Mononuclear cell (primary cell): ENCODE results near the gene WNK1. TPM values are rescaled to one million over a fixed set of nuclear protein-coding genes. Genes with fewer than 3 reads are reported as not detected.
"Not testable (repeated sequence)": the region's sequence is repeated elsewhere in the genome, so short reads cannot be mapped to it uniquely, and the experiment has no call there.

Experiments used
- H3K27me3 ChIP-seq: 2 replicates; pipeline ENCODE4 v1.6.0; 2011; ENCODE audit warnings: low read length, control low read depth; ENCODE audit not compliant: insufficient read depth
- H3K4me1 ChIP-seq: 2 replicates; pipeline ENCODE4 v1.5.1; 2011; ENCODE audit warnings: mild to moderate bottlenecking, low read length, control low read depth; ENCODE audit not compliant: insufficient read depth
- H3K4me3 ChIP-seq: 2 replicates; pipeline ENCODE4 v1.5.1; 2011; ENCODE audit warnings: mild to moderate bottlenecking, low read length, moderate library complexity
- H3K9me3 ChIP-seq: 2 replicates; pipeline ENCODE4 v1.5.1; 2011; ENCODE audit warnings: low read depth, mild to moderate bottlenecking, control low read depth, low read length
- total RNA-seq: library from RNA; depleted of rRNA; stranded (reverse); fragments of >200 nt; gene quantifications from one replicate; pipeline ENCODE4 v1.2.3, GENCODE V29; 2012

WNK1 gene
- total RNA-seq, result 94.1 TPM

GRCh38 chr12:751999-752694 lies at the start of gene WNK1:
TSS of gene WNK1 (plus strand) at chr12:752579. CDS start at chr12:753566, 987 bp downstream.
- Histone ChIP-seq H3K4me1 (peaks cover 28% of the 10 kb centered on the region), H3K27me3 (no peaks in the 10 kb centered on the region), H3K4me3 (peak within 1 kb of the TSS; percentile 71), H3K9me3 (no peaks in the 10 kb centered on the region)

- no peaks in the 10 kb centered on the region for H3K27me3 ChIP-seq
- no peaks in the 10 kb centered on the region for H3K9me3 ChIP-seq
- H3K4me1 ChIP-seq, result peaks cover 4% of the 10 kb centered on the region
- no peak overlapping the region for H3K4me3 ChIP-seq
Observed at GRCh38 chr12:704516-705242, 47.7 kb upstream of the WNK1 start.

GRCh38 chr12:708084-708483 lies 44.3 kb upstream of the WNK1 start:
- not testable (repeated sequence) for H3K4me3 ChIP-seq, H3K9me3 ChIP-seq, H3K27me3 ChIP-seq, H3K4me1 ChIP-seq

- H3K27me3 ChIP-seq, result no peaks in the 10 kb centered on the region
- H3K9me3 ChIP-seq, result no peaks in the 10 kb centered on the region
Observed at GRCh38 chr12:709455-710020, 42.8 kb upstream of the WNK1 start.

GRCh38 chr12:712172-712863 lies 40.1 kb upstream of the WNK1 start:
- H3K27me3 ChIP-seq, result no peaks in the 10 kb centered on the region
- H3K4me1 ChIP-seq, result no peaks in the 10 kb centered on the region
- H3K9me3 ChIP-seq, result no peaks in the 10 kb centered on the region
- H3K4me3 ChIP-seq, result no peak overlapping the region

More at GRCh38 chr12:709455-710020, 42.8 kb upstream of the WNK1 start:
- Histone ChIP-seq H3K4me3 (no peak overlapping the region), H3K4me1 (no peaks in the 10 kb centered on the region)

GRCh38 chr12:713281-713875 lies 39.0 kb upstream of the WNK1 start:
- H3K9me3 ChIP-seq, result no peaks in the 10 kb centered on the region
- H3K4me3 ChIP-seq, result no peak overlapping the region
- H3K27me3 ChIP-seq, result no peaks in the 10 kb centered on the region
- H3K4me1 ChIP-seq, result no peaks in the 10 kb centered on the region

GRCh38 chr12:716506-716905 lies 35.9 kb upstream of the WNK1 start:
- Histone ChIP-seq H3K4me3 (no peak overlapping the region), H3K27me3 (no peaks in the 10 kb centered on the region), H3K4me1 (peaks cover 18% of the 10 kb centered on the region), H3K9me3 (no peaks in the 10 kb centered on the region)

GRCh38 chr12:718756-719102 lies 33.6 kb upstream of the WNK1 start:
- Histone ChIP-seq H3K4me3 (no peak overlapping the region), H3K9me3 (no peaks in the 10 kb centered on the region), H3K27me3 (no peaks in the 10 kb centered on the region), H3K4me1 (peaks cover 21% of the 10 kb centered on the region)

GRCh38 chr12:720231-720941 lies 32.0 kb upstream of the WNK1 start:
- Histone ChIP-seq H3K27me3 (no peaks in the 10 kb centered on the region), H3K4me3 (no peak overlapping the region), H3K4me1 (peaks cover 34% of the 10 kb centered on the region), H3K9me3 (no peaks in the 10 kb centered on the region)

- no peak overlapping the region for H3K4me3 ChIP-seq
- peaks cover 39% of the 10 kb centered on the region for H3K4me1 ChIP-seq
Observed at GRCh38 chr12:724194-724855, 28.1 kb upstream of the WNK1 start.

GRCh38 chr12:725076-725475 lies 27.3 kb upstream of the WNK1 start:
- Histone ChIP-seq H3K9me3 (no peaks in the 10 kb centered on the region), H3K4me3 (no peak overlapping the region), H3K4me1 (peaks cover 31% of the 10 kb centered on the region), H3K27me3 (no peaks in the 10 kb centered on the region)

More at GRCh38 chr12:724194-724855, 28.1 kb upstream of the WNK1 start:
- Histone ChIP-seq H3K9me3 (no peaks in the 10 kb centered on the region), H3K27me3 (no peaks in the 10 kb centered on the region)

GRCh38 chr12:726281-727140 lies 25.9 kb upstream of the WNK1 start:
- peaks cover 30% of the 10 kb centered on the region for H3K4me1 ChIP-seq
- no peaks in the 10 kb centered on the region for H3K27me3 ChIP-seq
- no peaks in the 10 kb centered on the region for H3K9me3 ChIP-seq
- H3K4me3 ChIP-seq, result no peak overlapping the region

- H3K9me3 ChIP-seq, result no peaks in the 10 kb centered on the region
- H3K4me3 ChIP-seq, result no peak overlapping the region
- no peaks in the 10 kb centered on the region for H3K27me3 ChIP-seq
- peaks cover 30% of the 10 kb centered on the region for H3K4me1 ChIP-seq
Observed at GRCh38 chr12:727321-727720, 25.1 kb upstream of the WNK1 start.
